Measurements from ENCODE around the gene MTHFR.

GRCh38 chr1:11765661-11766428 is 39.9 kb downstream of the MTHFR start:
- TF ChIP-seq CTCF (IDR thresholded peaks at IDR 0.05) (no peak), FOSL2 (IDR thresholded peaks at IDR 0.05; ENCODE audit: borderline replicate concordance, low read depth) (no peak), EP300 (IDR thresholded peaks at IDR 0.05; ENCODE audit: borderline replicate concordance in 1 of 2, low read depth in 1 of 2, low read length in 1 of 2) (no peak), MAX (IDR thresholded peaks at IDR 0.05; ENCODE audit: low read depth) (no peak), REST (IDR thresholded peaks at IDR 0.05; ENCODE audit: low read depth, low read length) (no peak), RAD21 (IDR thresholded peaks at IDR 0.05; ENCODE audit: low read length) (no peak), RCOR1 (IDR thresholded peaks at IDR 0.05; ENCODE audit: low read length) (no peak), USF1 (IDR thresholded peaks at IDR 0.05; ENCODE audit: borderline replicate concordance, low read depth) (no peak)

Measured in SK-N-SH (cell line).